GM21367 (cell line): ENCODE data around the gene PUM1.
"Not testable (repeated sequence)": the region's sequence is repeated elsewhere in the genome, so short reads cannot be mapped to it uniquely, and the experiment has no call there.

Experiments
- ATAC-seq: cut with Tn5 transposase; IDR thresholded peaks from one replicate; pipeline ENCODE4 v1.9.1; 2021; ENCODE audit not compliant: unreplicated experiment

PUM1 gene

DNA sequence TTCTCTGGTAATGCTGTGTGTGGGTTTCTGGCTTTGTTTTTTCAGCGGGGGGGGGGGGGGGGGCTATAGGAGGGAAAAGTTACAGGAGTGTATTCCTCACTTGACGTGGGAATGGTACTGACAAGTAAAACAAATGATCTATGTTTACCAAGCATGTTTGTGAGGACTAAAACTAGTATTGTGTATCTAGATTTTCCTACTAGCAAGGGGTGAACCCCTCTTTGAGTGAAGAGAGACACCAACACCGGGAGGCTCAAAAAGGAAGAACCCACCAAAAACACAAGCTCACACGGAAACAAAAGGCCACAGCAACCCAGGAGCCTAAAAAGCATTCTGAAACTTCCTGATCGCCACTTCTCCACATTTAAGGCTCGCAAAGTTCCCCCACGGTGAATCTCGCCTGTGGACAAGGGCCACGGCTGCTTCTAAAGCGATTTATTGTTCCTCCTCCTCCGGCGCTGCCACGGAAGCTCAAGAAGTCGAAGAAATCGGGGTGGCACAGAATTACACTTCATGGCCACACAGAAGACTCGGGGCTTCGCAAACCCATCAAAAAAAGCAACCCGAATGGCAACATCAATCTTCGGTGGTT, 703 bp downstream of the PUM1 start:
- no peak for ATAC-seq

DNA sequence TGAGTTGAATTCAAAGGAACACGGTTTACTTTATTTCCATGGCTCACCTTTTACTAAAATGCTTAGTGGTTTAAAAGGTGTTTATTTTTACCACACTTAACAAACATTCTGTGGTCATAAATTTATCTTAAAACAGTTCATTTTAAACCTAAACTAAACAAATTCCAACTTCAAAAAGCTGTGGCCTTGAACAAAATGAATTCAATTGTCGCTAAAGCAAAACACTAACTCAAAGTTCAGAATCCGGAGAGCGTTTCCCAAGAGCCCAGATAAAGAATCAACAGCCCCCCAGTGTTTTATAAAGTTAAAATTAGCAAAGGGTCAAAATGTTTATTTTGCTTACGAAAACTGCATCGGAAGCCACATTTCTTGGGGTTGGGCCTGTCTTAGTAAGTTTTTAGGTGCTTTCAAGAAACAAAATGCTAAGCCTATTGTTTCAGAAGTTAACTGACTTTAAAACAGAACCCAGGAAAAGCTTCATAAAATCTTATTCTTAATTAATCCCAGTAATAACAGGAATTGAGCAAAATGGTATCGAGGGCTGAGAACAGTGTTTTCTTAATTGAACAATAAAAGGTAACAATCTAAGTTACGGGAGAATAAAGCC, 1.3 kb downstream of the PUM1 start:
- no peak for ATAC-seq

DNA sequence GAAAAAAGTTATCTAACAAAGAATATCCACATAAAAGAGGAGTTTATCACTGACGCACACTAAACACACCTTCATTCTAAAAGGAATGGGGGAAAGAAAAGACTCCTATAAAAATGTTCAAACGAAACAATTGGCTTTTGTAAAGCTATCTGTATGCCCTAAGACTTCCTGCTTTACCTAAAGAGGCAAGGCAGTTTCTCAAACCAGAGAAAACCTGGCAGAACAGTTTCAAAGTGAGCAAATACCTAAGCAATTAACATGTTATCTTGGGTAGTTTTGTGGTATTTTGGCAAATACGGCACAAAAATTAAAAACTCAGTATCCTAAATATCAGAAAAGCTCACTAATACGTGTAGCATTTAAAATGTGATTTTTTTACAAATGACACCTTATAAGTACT, 1.9 kb downstream of the PUM1 start:
- no peak for ATAC-seq

DNA sequence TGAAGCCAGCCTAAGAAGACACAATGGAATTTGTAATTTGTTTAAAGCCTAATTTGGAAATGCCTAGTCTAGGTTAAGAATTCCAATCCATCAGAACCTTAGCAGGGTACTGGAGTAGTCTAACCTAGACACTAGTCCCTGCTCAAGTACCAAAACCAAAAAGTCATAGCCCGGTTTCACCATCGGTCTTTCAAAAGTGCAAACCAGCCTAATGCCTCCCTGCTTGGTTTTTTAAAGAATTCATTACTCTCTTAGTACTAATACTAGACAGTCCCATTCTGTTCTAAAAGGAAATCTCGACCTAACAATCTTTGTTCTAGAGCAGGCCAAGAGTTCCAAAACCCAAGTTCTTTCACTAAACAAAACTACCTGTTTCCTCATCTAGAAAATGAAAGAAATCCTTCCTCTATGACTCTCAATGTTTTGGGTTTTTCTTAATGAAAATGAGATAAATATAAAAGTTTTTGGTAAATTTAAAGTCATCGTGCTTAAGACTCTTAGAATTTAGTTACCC, 2.6 kb downstream of the PUM1 start:
- no peak for ATAC-seq

DNA sequence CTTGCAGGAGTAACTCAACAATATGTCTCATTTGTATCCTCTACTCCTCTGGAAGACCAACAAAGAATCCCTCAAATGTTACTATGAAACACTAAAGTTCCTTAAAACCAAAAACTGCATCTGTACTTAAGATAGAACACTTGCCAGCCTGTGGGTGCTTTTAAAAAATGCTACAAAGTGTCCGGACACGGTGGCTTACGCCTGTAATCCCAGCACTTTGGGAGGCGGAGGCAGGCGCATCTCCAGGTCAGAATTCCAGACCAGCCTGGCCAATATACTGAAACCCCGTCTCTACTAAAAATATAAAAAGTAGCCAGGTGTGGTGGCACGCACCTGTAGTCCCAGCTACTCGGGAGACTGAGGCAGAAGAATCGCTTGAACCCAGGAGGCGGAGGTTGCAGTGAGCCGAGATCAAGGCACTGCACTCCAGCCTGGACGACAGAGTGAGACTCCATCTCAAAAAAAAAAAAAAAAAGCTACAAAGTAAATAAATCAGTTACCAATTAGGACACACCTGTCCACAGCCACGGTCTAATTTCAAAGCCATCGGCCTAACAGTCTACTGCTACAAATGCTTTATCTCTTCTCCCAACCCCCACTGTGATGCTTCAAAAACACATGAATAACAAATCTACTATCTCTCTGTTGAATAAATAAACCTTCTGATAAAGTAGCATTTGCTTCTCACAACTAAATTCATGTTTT, 3.2 kb downstream of the PUM1 start:
- ATAC-seq = not testable (repeated sequence)

DNA sequence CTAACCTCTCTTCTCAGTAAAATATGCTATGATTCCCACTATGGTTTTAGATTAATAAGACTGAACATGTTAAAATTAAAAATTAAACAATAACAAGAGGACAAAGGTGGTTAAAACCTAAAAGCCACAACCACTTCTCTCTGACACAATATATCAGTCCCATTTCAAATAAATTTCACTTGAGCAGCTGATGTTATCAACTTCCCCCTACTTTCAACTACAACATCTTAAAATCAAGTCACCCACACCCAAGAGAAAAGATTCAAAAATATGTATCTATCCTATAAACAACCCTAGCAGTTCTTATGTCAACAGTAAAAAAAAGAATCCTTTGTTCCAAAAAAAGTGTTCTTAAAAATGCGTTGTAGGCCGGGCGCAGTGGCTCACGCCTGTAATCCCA, 7.5 kb downstream of the PUM1 start:
- ATAC-seq = no peak

DNA sequence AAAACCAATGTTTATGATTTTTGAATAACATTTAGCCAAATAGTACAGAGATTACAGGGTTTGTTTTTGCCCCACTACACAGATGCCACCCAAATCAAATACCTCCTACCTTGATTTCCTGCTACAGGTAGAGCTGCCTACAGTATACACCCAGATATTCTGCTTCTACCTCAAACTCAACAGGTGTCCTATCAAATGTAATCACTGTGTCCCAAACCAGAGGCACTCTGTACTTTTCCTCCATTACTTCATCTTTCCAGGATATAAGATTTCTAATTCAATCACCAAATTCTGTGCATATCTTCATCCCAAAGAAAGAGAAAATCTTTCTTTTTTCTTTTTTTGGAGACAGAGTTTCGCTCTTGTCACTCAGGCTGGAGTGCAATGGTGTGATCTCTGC, 9.6 kb downstream of the PUM1 start:
- no peak for ATAC-seq

DNA sequence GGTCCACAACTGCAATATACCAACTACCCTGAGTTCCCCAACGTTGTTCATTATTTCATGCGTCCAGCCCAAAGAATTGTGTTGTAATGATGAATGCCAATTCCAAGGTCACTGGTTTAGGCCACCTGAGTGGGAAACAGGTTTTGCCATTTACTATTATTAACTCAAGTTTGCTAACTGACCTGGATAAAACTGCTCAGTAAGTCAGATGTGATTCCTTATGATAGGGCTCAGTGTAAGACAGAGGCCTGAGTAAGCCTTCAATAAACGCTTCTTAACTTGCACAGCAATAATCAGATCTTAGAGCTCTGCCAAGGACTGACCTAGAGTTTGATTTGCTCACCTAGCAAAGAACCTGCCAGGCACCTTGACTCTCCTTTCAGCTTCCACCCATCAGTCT, 10.0 kb downstream of the PUM1 start:
- ATAC-seq = no peak

DNA sequence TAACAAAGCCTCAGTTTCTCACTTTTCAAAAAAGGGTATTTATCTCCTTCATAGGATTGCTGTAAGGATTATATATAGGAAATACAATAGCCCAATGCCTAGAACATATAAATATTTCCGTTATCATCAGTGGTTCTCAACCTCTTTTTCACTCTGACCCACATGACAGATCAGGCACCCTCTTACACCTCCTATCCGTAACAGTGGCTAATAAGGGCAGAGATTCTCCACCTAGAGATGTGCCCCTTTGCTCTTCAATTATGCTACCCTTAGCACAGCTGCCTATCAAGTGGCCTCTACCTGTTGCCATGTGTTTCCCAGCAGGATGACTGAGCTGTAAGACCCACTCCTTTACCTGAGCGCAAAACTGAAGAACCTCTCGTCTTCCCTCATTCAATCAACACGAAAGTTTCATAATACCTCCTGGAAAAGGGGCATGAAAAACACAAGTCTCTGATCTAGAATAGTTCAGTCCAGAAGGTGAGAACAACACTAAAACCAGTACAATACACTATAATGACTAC, 10.5 kb downstream of the PUM1 start:
- no peak for ATAC-seq

DNA sequence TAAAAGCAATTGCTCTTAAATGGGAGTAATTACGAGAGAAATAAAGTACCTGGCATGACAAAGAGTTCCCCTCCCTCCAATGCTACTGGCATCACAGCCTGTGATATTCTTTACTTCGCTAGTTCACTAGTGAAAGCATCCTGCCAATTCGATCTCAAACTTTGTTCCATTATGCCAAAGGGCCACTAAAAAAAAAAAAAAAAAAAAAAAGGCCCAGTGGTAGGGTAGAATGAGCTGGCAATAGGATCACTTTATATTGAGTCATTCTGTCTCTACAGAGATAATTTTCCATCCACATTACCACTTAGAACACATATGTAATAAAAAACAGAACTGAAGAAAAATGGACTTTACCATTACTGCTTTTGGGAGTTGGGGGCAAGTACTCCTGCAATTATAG, 11.2 kb downstream of the PUM1 start:
- ATAC-seq = no peak

DNA sequence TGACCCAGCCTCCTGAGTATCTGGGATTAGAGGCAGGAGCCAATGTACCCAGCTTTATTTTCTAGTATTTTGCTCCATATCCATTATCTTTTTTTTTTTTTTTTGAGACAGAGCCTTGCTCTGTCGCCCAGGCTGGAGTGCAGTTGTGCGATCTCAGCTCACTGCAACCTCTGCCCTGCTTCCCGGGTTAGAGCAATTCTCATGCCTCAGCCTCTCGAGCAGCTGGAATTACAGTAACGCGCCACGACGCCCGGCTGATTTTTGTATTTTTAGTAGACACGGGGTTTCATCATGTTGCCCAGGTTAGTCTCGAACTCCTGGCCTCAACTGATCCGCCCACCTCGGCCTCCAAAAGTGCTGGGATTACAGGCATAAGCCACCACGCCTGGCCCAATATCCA, 12.9 kb downstream of the PUM1 start:
- not testable (repeated sequence) for ATAC-seq

DNA sequence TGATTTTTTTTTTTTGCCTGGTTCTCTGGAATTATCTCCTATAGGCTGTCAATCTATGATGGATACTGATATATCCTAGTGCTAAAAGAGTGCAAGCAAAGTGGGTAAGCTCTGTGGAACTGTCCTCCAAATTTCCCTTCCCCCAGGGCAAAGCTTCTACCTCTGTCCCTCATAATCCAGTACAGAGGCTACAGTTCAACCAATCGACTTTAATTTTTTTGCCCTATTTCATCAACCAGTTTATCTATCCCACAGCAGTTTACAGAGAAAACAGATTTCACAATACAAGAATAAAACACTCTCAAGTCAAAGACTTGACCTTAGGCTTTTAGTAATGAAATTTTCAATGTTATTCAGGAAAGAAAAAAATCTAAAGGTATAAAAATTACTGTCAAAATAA, 13.9 kb downstream of the PUM1 start:
- ATAC-seq = no peak

DNA sequence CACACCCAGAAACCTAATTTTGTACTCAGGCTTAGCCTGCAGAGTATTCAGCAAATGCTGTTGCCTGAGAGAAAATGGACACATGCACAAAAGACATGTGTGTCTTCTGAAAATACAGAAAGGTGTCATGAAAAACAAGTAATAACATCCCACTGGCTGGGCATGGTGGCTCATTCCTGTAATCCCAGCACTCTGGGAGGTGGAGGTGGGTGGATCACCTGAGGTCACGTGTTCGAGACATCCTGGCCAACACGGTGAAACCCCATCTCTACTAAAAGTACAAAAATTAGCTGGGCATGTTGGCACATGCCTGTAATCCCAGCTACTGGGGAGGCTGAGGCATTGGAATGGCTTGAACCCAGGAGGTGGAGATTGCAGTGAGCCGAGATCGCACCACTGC, 18.0 kb downstream of the PUM1 start:
- ATAC-seq = not testable (repeated sequence)

DNA sequence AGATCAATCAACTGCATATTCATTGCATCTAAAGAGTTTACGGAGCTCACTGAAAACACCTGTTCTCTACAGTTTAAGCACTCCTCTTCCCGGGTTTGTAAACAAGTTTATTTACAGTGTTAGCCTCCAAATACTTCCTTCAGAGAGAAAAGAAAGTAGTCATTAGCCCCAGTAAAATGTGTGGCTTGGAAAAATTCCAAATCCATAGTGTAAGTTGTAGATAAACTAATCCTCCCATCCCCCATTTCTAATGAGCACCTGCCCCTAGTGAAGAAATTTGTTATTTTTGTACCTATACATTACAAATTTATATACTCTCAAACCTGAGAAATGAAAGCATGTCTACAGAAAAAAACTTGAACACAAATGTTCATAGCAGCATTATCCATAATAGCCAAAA, 21.9 kb downstream of the PUM1 start:
- ATAC-seq = no peak

DNA sequence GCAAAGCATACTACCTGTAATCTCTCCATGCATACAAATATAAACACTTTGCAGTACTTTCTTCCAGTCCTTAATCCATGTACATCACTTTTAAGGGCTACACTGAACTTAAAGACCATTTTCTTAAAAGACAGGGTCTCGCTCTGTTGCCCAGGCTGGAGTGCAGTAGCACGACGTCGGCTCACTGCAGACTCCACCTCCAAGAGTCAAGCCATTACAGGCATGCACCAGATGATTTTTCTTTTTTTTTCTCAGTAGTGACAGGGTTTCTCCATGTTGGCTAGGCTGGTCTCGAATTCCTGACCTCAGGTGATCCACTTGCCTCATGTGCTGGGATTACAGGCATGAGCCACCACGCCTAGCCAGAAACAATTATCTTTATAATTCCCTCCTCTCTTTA, 22.9 kb downstream of the PUM1 start:
- ATAC-seq = no peak

DNA sequence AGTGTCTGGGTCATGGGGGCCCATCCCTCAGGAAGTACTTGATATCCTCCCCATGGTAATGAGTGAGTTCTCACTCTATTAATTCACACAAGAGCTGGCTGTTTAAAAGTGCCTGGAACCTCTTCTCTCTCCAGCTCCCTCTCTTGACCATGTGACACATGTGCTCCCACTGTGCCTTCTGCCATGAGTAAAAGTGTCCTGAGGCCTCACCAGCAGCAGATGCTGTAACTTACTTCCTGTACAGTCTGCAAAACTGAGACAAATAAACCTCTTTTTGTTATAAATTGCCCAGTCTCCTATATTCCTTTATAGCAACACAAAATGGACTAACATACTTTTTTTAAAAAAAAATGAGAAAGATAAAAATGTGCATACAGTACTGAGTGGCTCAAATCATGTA, 24.0 kb downstream of the PUM1 start:
- ATAC-seq = no peak

DNA sequence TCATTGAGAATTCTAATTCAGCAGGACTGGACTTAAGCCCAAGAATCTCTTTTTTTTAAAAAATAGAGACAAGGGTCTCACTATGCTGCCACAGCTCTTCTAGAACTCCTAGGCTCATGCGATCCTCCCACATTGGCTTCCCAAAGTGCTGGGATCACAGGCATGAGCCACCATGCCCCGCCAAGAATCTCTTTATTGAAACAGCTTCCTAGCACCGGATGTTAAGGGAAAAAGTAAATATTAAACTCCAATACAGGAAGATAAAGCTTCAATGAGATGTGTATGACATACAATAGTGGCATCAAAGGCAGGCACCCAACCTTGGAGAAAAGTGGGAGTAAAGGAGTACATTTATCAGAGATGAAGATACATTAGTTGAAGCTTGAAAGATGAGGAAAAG, 25.5 kb downstream of the PUM1 start:
- no peak for ATAC-seq

DNA sequence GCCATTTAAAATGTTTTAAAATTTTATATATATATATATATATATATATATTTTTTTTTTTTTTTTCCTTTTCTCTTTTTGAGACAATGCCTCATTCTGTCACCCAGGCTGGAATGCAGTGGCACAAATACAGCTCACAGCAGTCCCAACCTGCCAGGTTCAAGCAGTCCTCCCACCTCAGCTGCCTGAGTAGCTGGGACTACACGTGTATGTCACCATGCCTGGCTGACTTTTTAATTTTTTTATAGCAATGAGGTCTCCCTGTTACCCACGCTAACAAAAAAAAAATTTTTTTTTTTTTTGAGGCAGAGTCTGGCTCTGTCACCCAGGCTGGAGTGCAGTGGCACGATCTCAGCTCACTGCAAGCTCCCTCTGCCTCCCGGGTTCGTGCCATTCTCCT, 26.6 kb downstream of the PUM1 start:
- not testable (repeated sequence) for ATAC-seq

DNA sequence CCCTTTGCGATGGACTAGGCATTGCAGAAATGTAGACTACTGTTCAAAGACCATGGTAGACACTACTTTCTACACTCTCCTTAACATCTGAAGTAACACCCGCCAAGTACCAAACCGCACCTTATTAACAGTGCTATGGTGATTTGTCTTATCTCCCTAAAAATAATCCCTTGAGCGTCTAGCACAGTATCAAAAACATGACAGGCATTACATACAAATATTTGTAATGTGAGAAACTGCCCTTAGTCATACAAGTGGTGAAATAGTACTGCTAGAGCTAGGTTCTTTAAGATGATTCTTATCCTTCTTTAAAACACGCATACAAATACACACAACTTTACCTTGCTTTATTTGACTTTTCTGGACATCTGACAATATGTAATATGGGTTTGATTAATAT, 27.2 kb downstream of the PUM1 start:
- ATAC-seq = no peak

DNA sequence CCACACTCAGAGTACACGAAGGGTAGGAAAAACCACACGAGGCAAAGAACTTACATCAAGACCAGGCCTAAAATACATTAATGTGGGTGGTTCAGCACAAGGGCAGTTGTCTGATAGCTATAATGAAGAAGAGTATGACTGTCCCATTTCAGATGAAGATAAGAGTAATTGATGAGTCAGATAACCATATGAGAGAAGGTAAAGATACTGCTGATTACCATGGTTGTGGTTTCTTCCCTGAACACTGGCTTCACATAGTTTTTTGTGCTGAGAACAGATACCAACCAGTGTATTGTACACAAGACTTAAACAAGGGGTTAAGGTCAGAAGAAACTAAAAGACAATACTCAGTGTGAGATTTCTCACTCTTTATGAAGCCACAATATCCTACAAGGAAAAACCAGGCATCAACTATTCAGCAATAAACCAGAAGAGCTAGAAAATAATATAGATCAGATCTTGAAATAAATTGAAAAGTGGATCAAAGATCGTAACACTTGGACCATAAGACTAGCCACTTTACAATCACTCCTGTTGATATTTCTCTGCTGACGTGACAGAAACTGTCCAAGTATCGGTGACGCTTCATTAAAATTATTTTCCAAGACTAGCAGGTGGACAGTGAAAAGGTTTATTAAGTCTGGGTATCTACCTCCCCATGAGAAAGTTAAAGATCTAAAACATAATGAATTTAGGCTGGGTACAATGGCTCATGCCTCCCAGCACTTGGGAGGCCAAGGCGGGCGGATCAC, 28.6 kb downstream of the PUM1 start:
- ATAC-seq = no peak

DNA sequence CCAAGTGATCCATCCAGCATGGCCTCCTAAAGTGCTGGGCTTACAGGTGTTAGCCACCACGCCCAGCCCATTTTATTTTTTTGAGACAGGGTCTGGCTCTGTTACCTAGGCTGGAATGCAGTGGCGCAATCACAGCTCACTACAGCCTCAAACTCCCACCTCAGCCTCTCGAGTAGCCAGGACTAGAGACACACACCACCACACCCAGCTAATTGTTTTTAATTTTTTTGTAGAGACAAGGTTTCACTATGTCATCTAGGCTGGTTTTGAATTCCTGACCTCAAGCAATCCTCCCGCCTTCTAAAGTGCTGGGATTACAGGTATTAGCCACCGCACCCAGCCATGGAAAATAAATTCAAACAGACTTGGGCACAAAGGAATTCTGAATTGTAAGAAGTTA, 31.9 kb downstream of the PUM1 start:
- ATAC-seq = no peak

DNA sequence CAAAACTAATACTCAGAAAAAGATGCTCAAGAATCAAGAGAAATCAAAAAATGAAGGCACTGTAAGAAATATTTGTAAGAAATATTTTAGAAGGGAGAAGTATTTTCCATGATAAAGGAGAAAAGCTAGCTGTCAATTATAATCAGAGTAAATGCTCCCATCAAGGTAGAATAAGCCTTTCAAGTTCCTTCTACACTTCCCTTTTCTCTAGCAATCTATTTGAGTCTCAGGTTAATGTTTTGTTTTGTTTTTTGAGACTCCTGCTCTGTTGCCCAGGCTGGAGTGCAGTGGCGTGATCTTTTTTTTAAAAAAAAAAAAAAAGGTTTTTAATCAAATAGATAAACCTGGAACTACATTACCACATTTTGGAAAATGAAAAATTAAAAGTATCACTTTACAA, 33.3 kb downstream of the PUM1 start:
- ATAC-seq = no peak
